GM18873 (cell line): ENCODE measurements around the gene UBE2D2.

Experiments
- ATAC-seq: cut with Tn5 transposase; IDR thresholded peaks from one replicate; pipeline ENCODE4 v1.9.1; 2021; ENCODE audit warnings: mild to moderate bottlenecking, moderate library complexity, moderate number of reproducible peaks; ENCODE audit not compliant: unreplicated experiment, low FRiP score

UBE2D2 gene

DNA sequence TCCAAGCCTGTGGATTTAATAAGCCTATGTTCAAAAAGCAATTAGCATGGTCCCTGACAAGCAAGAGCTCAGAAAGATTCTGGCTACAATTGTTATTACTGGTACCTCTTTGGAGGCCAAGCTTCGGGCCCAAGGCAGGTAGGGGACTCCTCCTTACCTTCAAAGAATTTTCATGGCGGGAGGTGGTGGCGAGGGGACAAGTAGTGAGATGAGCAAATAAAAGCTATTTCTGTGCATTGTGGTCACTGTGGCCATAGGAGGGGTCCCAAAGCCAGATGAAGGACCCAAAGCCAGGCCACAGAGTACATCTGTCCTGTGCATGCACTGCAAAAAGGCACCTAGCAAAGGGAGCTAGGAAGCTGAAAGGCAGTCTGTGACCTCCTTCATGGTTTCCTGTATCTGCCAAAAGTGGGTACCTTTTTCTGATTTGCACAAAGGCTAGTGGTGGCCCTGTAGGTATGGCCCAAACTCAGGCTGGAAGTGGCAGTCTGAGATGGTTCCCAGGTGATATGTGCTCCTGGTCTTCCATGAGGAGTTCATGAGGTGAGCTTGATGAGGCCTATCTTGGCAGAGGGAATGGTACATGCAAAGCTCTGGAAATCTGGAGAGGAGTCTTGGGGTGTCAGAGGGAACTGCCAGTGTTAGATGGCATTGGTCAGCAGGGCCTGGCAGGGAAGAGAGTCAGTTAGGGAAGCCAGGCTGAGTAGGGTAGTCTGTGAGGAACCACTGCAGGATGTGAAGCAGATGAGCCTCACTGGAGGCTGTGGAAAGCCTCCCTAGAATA lies 83.7 kb downstream of the UBE2D2 start:
- ATAC-seq: no peak

GRCh38 chr5:139645430-139645871 lies 84.3 kb downstream of the UBE2D2 start:
- ATAC-seq: no peak

DNA sequence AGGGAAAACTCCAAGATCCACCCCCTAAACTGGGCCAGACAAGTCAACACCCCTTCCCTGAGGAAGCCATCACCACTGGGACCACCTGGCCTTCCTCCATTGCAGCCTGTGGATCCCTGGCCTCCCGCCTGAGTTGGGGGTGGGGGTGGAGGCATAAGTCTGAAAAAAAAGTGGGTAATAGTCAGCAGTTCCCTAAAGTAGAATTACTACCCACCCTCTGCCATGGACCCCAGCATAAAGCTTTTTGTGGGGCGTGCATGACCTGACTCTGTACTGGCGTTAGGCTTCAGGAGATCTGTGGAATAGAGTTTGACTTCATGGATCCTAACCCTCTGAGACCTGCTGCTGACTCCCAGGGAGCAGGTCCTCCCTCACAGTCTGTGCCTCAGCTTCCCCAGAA lies 85.0 kb downstream of the UBE2D2 start:
- no peak for ATAC-seq

- no peak for ATAC-seq
Measured at GRCh38 chr5:139646912-139647505, 85.9 kb downstream of the UBE2D2 start.

GRCh38 chr5:139647506-139648204 lies 86.5 kb downstream of the UBE2D2 start:
- no peak for ATAC-seq

GRCh38 chr5:139648205-139649081 lies 87.3 kb downstream of the UBE2D2 start, which contains the start of gene CXXC5:
Gene CXXC5, plus strand, starts transcription at chr5:139648349. Its CDS starts 32,175 bp downstream, at chr5:139680524.
- ATAC-seq: no peak

GRCh38 chr5:139649082-139649991 lies 88.2 kb downstream of the UBE2D2 start:
- no peak for ATAC-seq

- ATAC-seq: no peak
Measured at GRCh38 chr5:139650031-139650688, 89.0 kb downstream of the UBE2D2 start.

DNA sequence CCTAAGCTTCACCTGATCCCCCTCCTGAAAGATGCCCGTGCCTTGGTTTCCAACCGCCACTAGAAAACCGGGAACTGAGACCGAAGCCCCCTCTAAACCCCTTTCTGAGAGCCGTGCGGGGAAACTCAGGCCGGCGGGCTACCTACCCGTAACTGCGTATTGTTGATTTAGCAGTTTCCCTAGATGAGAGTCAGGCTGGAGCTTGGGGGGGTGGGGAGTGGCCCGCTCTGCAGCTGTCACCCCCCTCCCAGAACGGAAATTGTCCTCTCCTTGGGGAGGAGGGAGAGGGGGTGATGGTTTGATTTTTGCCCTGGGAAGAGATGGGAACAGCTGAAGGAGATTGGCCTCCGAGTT lies 89.5 kb downstream of the UBE2D2 start:
- no peak for ATAC-seq

DNA sequence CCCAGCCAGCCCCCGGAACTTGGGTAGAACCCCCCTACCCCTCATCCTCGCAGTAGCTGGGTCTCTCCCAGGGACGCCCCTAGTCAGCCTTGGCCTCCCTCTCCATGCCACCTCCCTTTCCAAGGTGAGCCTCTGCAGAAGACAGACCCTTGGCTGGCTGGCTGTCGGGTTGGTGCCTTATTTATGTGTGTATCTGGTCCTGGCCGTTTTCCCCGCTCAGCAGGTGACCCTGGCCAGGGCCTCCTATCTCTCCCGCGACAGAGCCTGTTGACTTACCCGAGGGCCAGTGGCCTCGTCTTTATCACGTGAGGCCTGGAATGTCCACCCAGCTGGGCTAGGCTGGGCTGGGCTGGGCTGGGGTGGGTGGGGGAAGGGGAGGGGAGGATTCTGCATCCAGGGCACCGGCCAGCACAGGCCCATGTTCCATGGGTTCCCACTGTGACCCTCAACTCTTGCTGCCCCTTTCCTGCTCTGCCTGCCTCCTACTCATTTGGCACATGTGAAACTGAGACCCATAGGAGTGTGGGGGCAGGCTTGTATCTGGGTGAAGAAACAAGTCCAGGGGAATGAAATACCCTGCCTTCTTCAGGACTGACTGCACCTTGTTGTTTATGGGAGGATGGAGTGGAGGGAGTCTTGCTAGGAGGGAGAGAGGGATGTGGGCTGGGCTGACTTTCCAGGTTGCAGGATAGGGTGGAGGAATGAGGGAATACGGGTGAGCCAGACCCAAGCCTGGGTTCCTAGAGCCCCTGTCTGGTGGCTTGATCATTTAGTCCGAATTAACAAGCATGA lies 90.1 kb downstream of the UBE2D2 start:
- ATAC-seq: no peak

GRCh38 chr5:139651853-139652787 lies 91.0 kb downstream of the UBE2D2 start:
- peak; percentile 56 for ATAC-seq

- no peak for ATAC-seq
Measured at GRCh38 chr5:139652788-139653241, 91.7 kb downstream of the UBE2D2 start.

DNA sequence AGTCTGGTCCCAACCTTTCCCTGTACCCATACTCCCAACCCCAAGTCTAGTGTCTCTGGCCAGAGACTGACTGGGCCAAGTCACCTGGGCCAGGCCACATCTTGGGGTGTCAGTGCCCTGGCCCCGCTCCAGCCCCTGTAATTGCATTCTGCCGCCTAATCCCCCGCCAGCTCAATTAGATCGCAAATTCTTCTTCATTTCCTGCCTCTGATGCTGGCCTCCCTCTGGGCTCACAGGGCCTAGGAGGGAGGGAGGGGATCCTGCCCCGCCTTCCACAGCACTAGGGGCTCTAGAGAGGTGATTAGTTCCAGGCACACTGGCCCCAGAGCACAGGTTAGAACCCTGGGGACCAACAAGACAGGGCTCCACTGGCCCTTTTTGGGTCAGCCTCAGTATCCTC lies 92.5 kb downstream of the UBE2D2 start:
- no peak for ATAC-seq

DNA sequence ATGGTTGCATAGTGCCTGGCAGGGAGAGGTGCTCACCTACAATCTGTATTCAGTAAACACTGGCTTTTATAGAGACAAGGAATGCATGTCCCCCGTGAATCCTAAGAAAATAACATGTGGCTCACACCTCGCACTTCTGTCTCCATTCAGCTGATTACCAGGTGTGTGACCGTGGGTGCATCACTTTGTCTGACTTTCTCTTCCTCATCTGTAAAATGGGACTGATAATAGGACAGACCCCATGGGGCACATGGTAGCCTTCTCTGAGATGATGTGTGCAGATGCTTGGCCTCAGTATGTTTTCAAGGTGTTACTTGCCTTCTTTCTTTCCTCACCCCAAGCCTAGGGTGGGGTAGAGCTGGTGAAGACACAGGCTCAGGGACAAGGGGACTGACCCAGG lies 93.3 kb downstream of the UBE2D2 start:
- ATAC-seq: no peak

DNA sequence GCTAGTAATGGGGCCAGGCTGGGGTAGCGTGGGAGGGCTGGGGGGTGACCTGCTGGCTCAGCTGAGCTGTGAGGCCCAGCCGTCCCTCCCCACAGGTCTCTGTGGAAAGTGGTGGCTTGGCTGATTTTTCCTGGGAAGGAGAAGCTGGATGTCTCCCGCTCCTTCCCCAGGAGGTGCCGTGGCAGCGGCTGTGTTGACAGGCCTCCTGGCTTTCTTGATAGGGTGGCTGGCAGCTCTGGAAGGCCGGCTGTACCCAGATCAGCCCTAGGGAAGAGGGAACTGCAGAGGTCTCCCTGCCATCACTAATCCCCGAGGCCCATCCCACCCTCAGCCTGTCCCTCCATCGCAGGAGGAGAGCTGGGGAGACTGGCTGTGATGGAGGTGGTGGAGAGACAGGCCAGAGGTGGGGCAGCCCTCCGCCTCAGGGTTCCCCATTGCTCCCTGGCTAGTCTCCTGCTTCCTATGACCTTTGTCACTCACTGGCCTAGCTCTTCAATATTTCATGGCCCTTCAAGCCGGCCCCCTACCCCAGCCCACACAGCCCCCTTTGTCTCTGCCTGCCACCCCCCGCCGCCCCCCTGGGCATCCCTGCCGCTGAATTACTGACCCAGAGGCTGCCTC lies 93.8 kb downstream of the UBE2D2 start:
- ATAC-seq: no peak

- no peak for ATAC-seq
Measured at GRCh38 chr5:139655727-139656271, 94.7 kb downstream of the UBE2D2 start.
